Measurements from ENCODE around the gene EMX1.

The EMX1 gene

DNA sequence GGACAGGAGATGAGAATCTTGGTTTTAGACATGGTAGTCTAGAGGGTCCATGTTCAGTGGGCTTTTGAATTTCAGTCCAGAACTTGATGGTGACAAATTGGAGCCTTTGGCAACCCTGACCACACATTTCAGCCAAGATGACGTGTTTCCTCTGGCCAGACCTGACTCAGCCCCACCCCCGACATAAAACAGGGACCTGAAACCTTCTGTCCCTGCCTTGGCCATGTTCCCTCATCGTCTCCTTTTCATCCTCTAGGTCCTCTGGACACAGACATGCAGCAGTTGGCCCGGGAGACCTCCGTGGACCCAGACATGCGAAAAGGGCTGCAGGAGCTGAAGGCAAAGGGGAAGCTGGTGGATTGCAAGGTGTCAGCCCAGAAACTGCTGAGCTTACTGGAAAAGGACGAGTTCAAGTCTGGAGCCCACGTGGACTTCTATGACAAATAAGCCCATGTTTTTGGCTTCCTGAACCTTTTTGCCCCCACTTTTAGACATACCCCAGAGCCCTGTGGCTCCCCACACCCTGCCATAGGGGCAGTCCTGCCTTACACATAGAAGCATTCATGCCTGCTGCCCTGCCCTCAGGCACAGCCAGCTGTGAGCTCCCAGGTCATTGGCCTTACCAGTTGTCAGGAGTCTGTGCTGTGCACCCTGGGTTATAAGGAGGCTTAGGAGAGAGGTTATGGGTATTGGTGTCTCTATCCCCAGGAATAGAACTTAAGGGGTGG is 26.1 kb upstream of the EMX1 start:
- no peaks in the 10 kb centered on the region for H3K9me3 ChIP-seq (ENCODE audit: control insufficient read depth in 2 of 2, low read length in 2 of 2)
- H3K27ac ChIP-seq (ENCODE audit: low read length) = no peak overlapping the region
- H3K27me3 ChIP-seq (ENCODE audit: control insufficient read depth in 1 of 2, insufficient read depth in 2 of 2, low read length in 2 of 2) = peaks cover 19 to 21% of the 10 kb centered on the region in 2 donors
- H3K36me3 ChIP-seq (ENCODE audit: control insufficient read depth in 2 of 2, insufficient read depth in 2 of 2, low read length in 2 of 2) = peaks cover 8 to 12% of the 10 kb centered on the region in 2 donors
- no peak overlapping the region for H3K9ac ChIP-seq (ENCODE audit: low read length in 2 of 2)
- peaks cover 48% of the 10 kb centered on the region for H3K4me1 ChIP-seq (ENCODE audit: control insufficient read depth, insufficient read depth, low read length)
- H3K4me3 ChIP-seq (ENCODE audit: low read length in 2 of 2) = no peak overlapping the region

DNA sequence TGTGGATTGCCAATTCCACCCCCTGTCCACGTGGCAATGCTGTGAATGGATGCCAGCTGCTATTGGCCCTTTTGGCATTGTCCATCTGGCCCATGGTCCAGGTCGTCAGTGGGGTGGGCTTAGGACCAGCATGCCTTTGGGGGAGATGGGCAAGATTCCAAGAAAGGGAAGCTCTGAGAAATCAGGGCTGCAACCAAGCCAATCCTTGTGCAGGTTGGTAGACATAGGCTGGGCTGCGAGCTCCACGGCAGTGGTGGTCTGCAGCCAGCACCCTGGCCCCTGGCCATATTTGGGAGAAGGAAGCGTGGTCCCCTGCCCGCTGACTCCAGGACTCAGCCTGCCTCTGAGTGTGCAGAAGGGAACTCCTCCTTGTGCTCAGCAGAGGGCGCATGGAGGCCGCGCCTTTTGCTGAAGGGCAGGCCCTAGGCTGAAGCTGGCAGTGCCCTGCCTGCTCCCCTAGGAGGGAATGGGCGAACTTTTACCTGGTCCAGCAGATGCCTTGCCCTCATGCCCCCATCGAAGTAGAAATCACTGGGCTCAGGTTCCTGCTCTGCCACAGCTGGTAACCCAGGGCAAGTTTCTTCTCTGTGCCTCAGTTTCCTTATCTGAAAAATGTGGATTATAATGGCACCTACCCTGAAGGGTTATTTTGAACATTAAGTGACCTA is 24.7 kb upstream of the EMX1 start:
- no peak overlapping the region for H3K27ac ChIP-seq (ENCODE audit: low read length)
- peaks cover 19 to 25% of the 10 kb centered on the region in 2 donors for H3K27me3 ChIP-seq (ENCODE audit: control insufficient read depth in 1 of 2, insufficient read depth in 2 of 2, low read length in 2 of 2)
- H3K4me3 ChIP-seq (ENCODE audit: low read length in 2 of 2) = no peak overlapping the region

GRCh38 chr2:72893594-72894319 is 23.6 kb upstream of the EMX1 start:
- Histone ChIP-seq H3K4me1 (ENCODE audit: control insufficient read depth, insufficient read depth, low read length) (peaks cover 28% of the 10 kb centered on the region), H3K27me3 (ENCODE audit: control insufficient read depth in 1 of 2, insufficient read depth in 2 of 2, low read length in 2 of 2) (peaks cover 23 to 30% of the 10 kb centered on the region in 2 donors), H3K27ac (ENCODE audit: low read length) (no peak overlapping the region), H3K4me3 (ENCODE audit: low read length in 2 of 2) (no peak overlapping the region), H3K36me3 (ENCODE audit: control insufficient read depth in 2 of 2, insufficient read depth in 2 of 2, low read length in 2 of 2) (peaks cover 8 to 12% of the 10 kb centered on the region in 2 donors), H3K9me3 (ENCODE audit: control insufficient read depth in 2 of 2, low read length in 2 of 2) (no peaks in the 10 kb centered on the region), H3K9ac (ENCODE audit: low read length in 2 of 2) (no peak overlapping the region)

More for the DNA sequence above, 24.7 kb upstream of the EMX1 start:
- peaks cover 39% of the 10 kb centered on the region for H3K4me1 ChIP-seq (ENCODE audit: control insufficient read depth, insufficient read depth, low read length)
- H3K36me3 ChIP-seq (ENCODE audit: control insufficient read depth in 2 of 2, insufficient read depth in 2 of 2, low read length in 2 of 2) = peaks cover 8 to 12% of the 10 kb centered on the region in 2 donors
- H3K9me3 ChIP-seq (ENCODE audit: control insufficient read depth in 2 of 2, low read length in 2 of 2) = no peaks in the 10 kb centered on the region
- H3K9ac ChIP-seq (ENCODE audit: low read length in 2 of 2) = no peak overlapping the region

DNA sequence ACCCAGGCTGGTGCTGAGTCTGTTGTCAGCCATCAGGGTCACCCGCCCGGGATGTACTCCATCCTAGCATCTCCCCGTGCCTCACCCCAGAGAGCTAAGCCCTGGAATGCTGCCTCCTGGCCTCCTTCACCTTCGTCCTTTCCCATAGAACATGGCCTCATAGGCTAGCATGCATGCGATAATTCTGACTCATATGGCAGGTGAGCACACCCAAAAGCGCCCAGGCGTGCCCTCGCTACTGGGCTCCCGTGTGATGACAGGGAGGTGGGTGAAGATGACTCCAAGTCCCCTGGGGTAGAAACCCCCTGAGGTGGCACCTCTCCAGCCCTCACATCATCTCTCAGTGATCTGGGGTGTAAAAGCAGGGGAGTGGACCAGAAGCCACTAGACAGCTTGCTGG is 22.8 kb upstream of the EMX1 start:
- peaks cover 8 to 12% of the 10 kb centered on the region in 2 donors for H3K36me3 ChIP-seq (ENCODE audit: control insufficient read depth in 2 of 2, insufficient read depth in 2 of 2, low read length in 2 of 2)
- H3K27ac ChIP-seq (ENCODE audit: low read length) = no peak overlapping the region
- H3K4me1 ChIP-seq (ENCODE audit: control insufficient read depth, insufficient read depth, low read length) = peaks cover 21% of the 10 kb centered on the region
- H3K4me3 ChIP-seq (ENCODE audit: low read length in 2 of 2) = no peak overlapping the region
- peaks cover 23 to 30% of the 10 kb centered on the region in 2 donors for H3K27me3 ChIP-seq (ENCODE audit: control insufficient read depth in 1 of 2, insufficient read depth in 2 of 2, low read length in 2 of 2)
- H3K9me3 ChIP-seq (ENCODE audit: control insufficient read depth in 2 of 2, low read length in 2 of 2) = no peaks in the 10 kb centered on the region
- H3K9ac ChIP-seq (ENCODE audit: low read length in 2 of 2) = no peak overlapping the region

- Histone ChIP-seq H3K36me3 (ENCODE audit: control insufficient read depth in 2 of 2, insufficient read depth in 2 of 2, low read length in 2 of 2) (peaks cover 7 to 8% of the 10 kb centered on the region in 2 donors), H3K9ac (ENCODE audit: low read length in 2 of 2) (peak overlapping the region in 1 of 2 donors; percentile 47), H3K4me3 (ENCODE audit: low read length in 2 of 2) (peak overlapping the region in 1 of 2 donors; percentile 27), H3K27me3 (ENCODE audit: control insufficient read depth in 1 of 2, insufficient read depth in 2 of 2, low read length in 2 of 2) (peaks cover 23 to 30% of the 10 kb centered on the region in 2 donors), H3K9me3 (ENCODE audit: control insufficient read depth in 2 of 2, low read length in 2 of 2) (no peaks in the 10 kb centered on the region), H3K4me1 (ENCODE audit: control insufficient read depth, insufficient read depth, low read length) (peaks cover 15% of the 10 kb centered on the region), H3K27ac (ENCODE audit: low read length) (no peak overlapping the region)
Observed at GRCh38 chr2:72895154-72895553, 22.2 kb upstream of the EMX1 start.

DNA sequence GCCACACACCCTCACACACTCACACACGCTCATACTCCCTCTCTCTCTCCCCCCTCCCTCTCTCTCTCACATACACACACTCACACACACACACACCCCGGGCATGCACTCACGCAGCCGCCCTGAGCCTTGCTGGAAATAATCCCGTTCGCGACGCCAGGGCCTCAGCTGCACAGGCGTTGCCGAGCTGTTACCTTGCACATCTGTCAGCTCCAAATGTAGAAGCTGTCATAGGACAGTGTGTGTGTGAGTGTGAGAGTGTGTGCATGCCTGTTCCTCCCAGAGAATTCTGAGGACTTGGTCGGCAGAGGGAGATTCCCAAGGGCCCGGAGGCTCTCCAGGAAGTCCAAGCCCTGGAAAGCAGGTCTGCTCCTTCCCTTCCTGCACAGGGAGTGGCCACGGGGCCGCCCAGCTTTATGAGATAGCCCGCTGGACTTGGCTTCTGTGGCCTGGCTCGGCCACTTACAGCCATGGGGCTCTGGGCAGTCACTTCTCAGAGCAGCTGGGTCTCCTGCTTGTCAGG is 21.5 kb upstream of the EMX1 start:
- Histone ChIP-seq H3K27me3 (ENCODE audit: control insufficient read depth in 1 of 2, insufficient read depth in 2 of 2, low read length in 2 of 2) (peaks cover 23 to 33% of the 10 kb centered on the region in 2 donors), H3K36me3 (ENCODE audit: control insufficient read depth in 2 of 2, insufficient read depth in 2 of 2, low read length in 2 of 2) (peaks cover 7 to 8% of the 10 kb centered on the region in 2 donors), H3K27ac (ENCODE audit: low read length) (no peak overlapping the region), H3K9me3 (ENCODE audit: control insufficient read depth in 2 of 2, low read length in 2 of 2) (no peaks in the 10 kb centered on the region), H3K4me3 (ENCODE audit: low read length in 2 of 2) (peak overlapping the region; percentile 27 to 54), H3K9ac (ENCODE audit: low read length in 2 of 2) (no peak overlapping the region), H3K4me1 (ENCODE audit: control insufficient read depth, insufficient read depth, low read length) (peaks cover 15% of the 10 kb centered on the region)

- H3K36me3 ChIP-seq (ENCODE audit: control insufficient read depth in 2 of 2, insufficient read depth in 2 of 2, low read length in 2 of 2) = peaks cover 4 to 6% of the 10 kb centered on the region in 2 donors
- no peak overlapping the region for H3K9ac ChIP-seq (ENCODE audit: low read length in 2 of 2)
- no peak overlapping the region for H3K27ac ChIP-seq (ENCODE audit: low read length)
- H3K4me3 ChIP-seq (ENCODE audit: low read length in 2 of 2) = no peak overlapping the region
- peaks cover 15% of the 10 kb centered on the region for H3K4me1 ChIP-seq (ENCODE audit: control insufficient read depth, insufficient read depth, low read length)
- H3K9me3 ChIP-seq (ENCODE audit: control insufficient read depth in 2 of 2, low read length in 2 of 2) = no peaks in the 10 kb centered on the region
- peaks cover 26 to 39% of the 10 kb centered on the region in 2 donors for H3K27me3 ChIP-seq (ENCODE audit: control insufficient read depth in 1 of 2, insufficient read depth in 2 of 2, low read length in 2 of 2)
Observed at GRCh38 chr2:72896446-72896845, 20.9 kb upstream of the EMX1 start.

DNA sequence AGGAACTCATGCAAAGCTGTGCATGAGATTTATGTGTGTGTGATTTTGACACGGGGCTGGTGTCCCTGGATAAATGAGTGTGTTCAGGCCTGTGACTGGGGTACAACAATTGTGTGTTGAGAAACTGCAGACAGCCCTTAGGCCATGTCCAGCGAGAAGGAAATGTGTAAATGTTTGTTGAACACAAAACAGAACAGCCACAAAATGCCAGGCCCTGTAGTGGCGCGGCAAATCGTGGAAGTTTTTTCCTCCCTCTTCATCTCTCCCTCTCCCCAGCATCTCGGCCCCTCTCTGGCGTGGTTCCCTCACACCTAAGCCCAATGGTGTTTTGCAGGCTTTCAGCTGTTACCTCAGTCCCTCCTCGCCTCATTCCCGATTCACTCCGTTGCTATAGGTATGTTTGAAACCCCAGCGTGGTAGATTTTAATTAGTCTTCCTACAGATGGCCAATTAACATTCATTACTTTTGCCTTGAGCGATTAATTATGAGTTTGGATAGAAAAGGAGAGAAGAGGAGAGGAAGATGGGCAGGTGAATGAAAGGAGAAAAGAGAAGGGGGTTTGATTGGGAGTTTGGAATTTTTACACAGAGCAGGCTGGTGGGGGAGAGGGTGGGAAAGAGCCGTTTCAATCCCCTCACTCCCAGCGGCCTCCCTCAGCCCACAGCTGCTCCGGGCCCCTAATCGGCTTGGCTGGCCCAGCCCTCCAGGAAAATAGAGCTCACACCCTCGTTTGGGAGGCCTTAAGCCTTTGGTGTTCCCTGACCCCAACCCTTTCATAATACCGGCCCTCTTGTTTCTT is 19.3 kb upstream of the EMX1 start:
- Histone ChIP-seq H3K27ac (ENCODE audit: low read length) (no peak overlapping the region), H3K27me3 (ENCODE audit: control insufficient read depth in 1 of 2, insufficient read depth in 2 of 2, low read length in 2 of 2) (peaks cover 30 to 44% of the 10 kb centered on the region in 2 donors), H3K4me1 (ENCODE audit: control insufficient read depth, insufficient read depth, low read length) (peaks cover 10% of the 10 kb centered on the region), H3K9me3 (ENCODE audit: control insufficient read depth in 2 of 2, low read length in 2 of 2) (no peaks in the 10 kb centered on the region), H3K4me3 (ENCODE audit: low read length in 2 of 2) (no peak overlapping the region), H3K9ac (ENCODE audit: low read length in 2 of 2) (no peak overlapping the region), H3K36me3 (ENCODE audit: control insufficient read depth in 2 of 2, insufficient read depth in 2 of 2, low read length in 2 of 2) (no peaks in the 10 kb centered on the region)

- H3K27me3 ChIP-seq (ENCODE audit: control insufficient read depth in 1 of 2, insufficient read depth in 2 of 2, low read length in 2 of 2) = peaks cover 30 to 43% of the 10 kb centered on the region in 2 donors
- no peak overlapping the region for H3K27ac ChIP-seq (ENCODE audit: low read length)
- no peaks in the 10 kb centered on the region for H3K36me3 ChIP-seq (ENCODE audit: control insufficient read depth in 2 of 2, insufficient read depth in 2 of 2, low read length in 2 of 2)
- H3K9me3 ChIP-seq (ENCODE audit: control insufficient read depth in 2 of 2, low read length in 2 of 2) = no peaks in the 10 kb centered on the region
- no peak overlapping the region for H3K9ac ChIP-seq (ENCODE audit: low read length in 2 of 2)
- H3K4me1 ChIP-seq (ENCODE audit: control insufficient read depth, insufficient read depth, low read length) = peaks cover 10% of the 10 kb centered on the region
- H3K4me3 ChIP-seq (ENCODE audit: low read length in 2 of 2) = no peak overlapping the region
Observed at GRCh38 chr2:72898585-72898906, 18.8 kb upstream of the EMX1 start.

DNA sequence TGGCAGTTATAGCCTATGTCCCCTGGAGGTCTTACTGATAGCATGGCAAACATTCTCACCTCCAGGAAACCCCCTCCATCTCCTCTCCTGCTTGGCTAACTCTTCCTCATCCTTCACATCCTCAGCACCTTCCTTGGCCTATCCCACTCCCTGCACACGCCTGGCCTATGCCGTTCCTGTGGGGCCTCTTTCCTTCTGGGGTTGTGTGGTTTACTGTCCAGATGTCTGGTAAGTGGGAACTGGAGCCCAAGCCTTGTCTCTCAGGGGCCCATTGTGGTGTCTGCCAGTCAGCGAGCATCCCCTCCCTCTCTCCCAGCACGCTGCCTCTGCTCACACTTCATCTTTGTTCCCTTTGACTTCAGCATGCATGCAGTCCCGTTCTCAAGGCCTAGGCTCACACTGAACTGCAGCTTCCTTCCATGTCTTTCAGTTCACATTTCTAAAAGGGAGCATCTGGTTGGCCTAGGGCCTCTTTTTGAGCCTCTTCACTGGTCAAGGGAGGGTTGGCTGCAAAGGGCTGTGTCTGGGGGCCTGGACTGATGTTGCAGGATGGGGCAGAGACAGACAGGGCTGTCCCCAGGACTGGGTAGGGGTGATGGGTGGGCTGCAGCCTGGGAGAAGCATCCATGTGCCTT is 17.0 kb upstream of the EMX1 start:
- Histone ChIP-seq H3K36me3 (ENCODE audit: control insufficient read depth in 2 of 2, insufficient read depth in 2 of 2, low read length in 2 of 2) (no peaks in the 10 kb centered on the region), H3K27me3 (ENCODE audit: control insufficient read depth in 1 of 2, insufficient read depth in 2 of 2, low read length in 2 of 2) (peaks cover 18 to 28% of the 10 kb centered on the region in 2 donors)

More for the DNA sequence above, 17.0 kb upstream of the EMX1 start:
- H3K9me3 ChIP-seq (ENCODE audit: control insufficient read depth in 2 of 2, low read length in 2 of 2) = no peaks in the 10 kb centered on the region
- H3K27ac ChIP-seq (ENCODE audit: low read length) = no peak overlapping the region
- no peak overlapping the region for H3K4me3 ChIP-seq (ENCODE audit: low read length in 2 of 2)
- H3K9ac ChIP-seq (ENCODE audit: low read length in 2 of 2) = no peak overlapping the region
- peaks cover 9% of the 10 kb centered on the region for H3K4me1 ChIP-seq (ENCODE audit: control insufficient read depth, insufficient read depth, low read length)
